HCT116 (cell line): ENCODE measurements around the gene NTNG1. TPM values are rescaled to one million over a fixed set of nuclear protein-coding genes. Genes with fewer than 3 reads are reported as not detected.

Experiments
- ATAC-seq: fragments of 200-7000 bp; cut with Tn5 transposase; 2 replicates; pipeline ENCODE4 v1.9.1; 2020; ENCODE audit warnings: mild to moderate bottlenecking, moderate library complexity
- BruUV-seq: library from RNA; stranded (reverse); fragments of 400-500 nt; replicated peaks from 2 replicates; lab custom pipeline; 2021; lab: Mats Ljungman, UMichigan
- CTCF ChIA-PET: fragments of 300-600 bp; sonication (Branson Sonifier 250); formaldehyde crosslinking; loops from one replicate; lab custom pipeline; 2021; ENCODE audit warnings: antibody characterized with exemption; lab: Charles Lee
- POLR2A ChIA-PET: fragments of 300-600, 350-600 bp; sonication (Branson Sonifier 250); formaldehyde crosslinking; loops from one replicate; lab custom pipeline; 2021; ENCODE audit warnings: antibody characterized with exemption; lab: Charles Lee
- RAD21 ChIA-PET, 2 experiments: fragments of 300-600 bp; sonication (Branson Sonifier 250); formaldehyde crosslinking; loops; one replicate each; lab custom pipeline; 2023; ENCODE audit warnings: low total read pairs in 2 of 2; ENCODE audit not compliant: uncharacterized antibody in 2 of 2, unreplicated experiment in 2 of 2, low non-redundant PET in 1 of 2; lab: Charles Lee
- DNase-seq: peaks from one replicate; pipeline ENCODE4 v3.0.0-alpha.2; 2010; ENCODE audit warnings: low read depth, low spot score
- H2AFZ ChIP-seq: fragments of 200-600 bp; shearing (Covaris generic), sonication (generic); 2 replicates; pipeline ENCODE4 v1.6.1; 2017; ENCODE audit warnings: low read depth, mixed run types, mixed read lengths, antibody characterized with exemption, low read length; ENCODE audit not compliant: poor library complexity, severe bottlenecking
- H3K27ac ChIP-seq: 2 replicates; pipeline ENCODE4 v1.5.1; 2012; ENCODE audit warnings: low read depth, low read length
- H3K27me3 ChIP-seq: fragments of 200-600 bp; sonication (generic); 2 replicates; pipeline ENCODE4 v1.6.1; 2016; ENCODE audit warnings: mixed run types, low read length, mixed read lengths; ENCODE audit not compliant: insufficient read depth
- H3K36me3 ChIP-seq, 2 experiments: fragments of 200-500 bp in 1 of 2; fragments of 200-600 bp in 1 of 2; sonication (Bioruptor generic) in 1 of 2; sonication (generic) in 1 of 2; 2 replicates each; pipeline versions ENCODE4 v1.5.1 to v1.6.1; 2014 to 2016; ENCODE audit warnings: low read length in 2 of 2, inconsistent platforms in 1 of 2, mixed read lengths in 1 of 2, mixed run types in 1 of 2; ENCODE audit not compliant: insufficient read depth in 2 of 2, control insufficient read depth in 1 of 2
- H3K4me1 ChIP-seq, 2 experiments: fragments of 200-600 bp in 1 of 2; sonication (generic) in 1 of 2; 2 replicates each; pipeline versions ENCODE4 v1.5.1 to v1.6.1; 2012 to 2017; ENCODE audit warnings: low read length in 2 of 2, inconsistent platforms in 1 of 2, mild to moderate bottlenecking in 1 of 2, mixed read lengths in 1 of 2, mixed run types in 1 of 2, moderate library complexity in 1 of 2; ENCODE audit not compliant: insufficient read depth in 2 of 2, control insufficient read depth in 1 of 2
- H3K4me2 ChIP-seq: fragments of 200-600 bp; sonication (generic); 2 replicates; pipeline ENCODE4 v1.6.1; 2017; ENCODE audit warnings: mixed run types, low read length, mixed read lengths
- H3K4me3 ChIP-seq, 2 experiments: fragments of 200-600 bp in 1 of 2; sonication (generic) in 1 of 2; replicated peaks in 1 of 2; 2 replicates each; pipeline ENCODE4 v1.5.1; 2011 to 2016; ENCODE audit warnings: low read length in 2 of 2, control low read depth in 1 of 2, low read depth in 1 of 2, mild to moderate bottlenecking in 1 of 2, mixed read lengths in 1 of 2, mixed run types in 1 of 2
- H3K79me2 ChIP-seq: fragments of 200-600 bp; sonication (generic); 2 replicates; pipeline ENCODE4 v1.6.1; 2017; ENCODE audit warnings: mild to moderate bottlenecking, mixed run types, low read length, moderate library complexity, mixed read lengths; ENCODE audit not compliant: insufficient read depth
- H3K9ac ChIP-seq: fragments of 200-600 bp; sonication (generic); 2 replicates; pipeline ENCODE4 v1.6.1; 2016; ENCODE audit warnings: low read length, mixed read lengths
- H3K9me2 ChIP-seq: fragments of 200-600 bp; sonication (generic), shearing (Covaris generic); 2 replicates; pipeline ENCODE4 v1.6.1; 2017; ENCODE audit warnings: mixed run types, mild to moderate bottlenecking, moderate library complexity; ENCODE audit not compliant: insufficient read depth
- H3K9me3 ChIP-seq, 2 experiments: fragments of 200-500 bp in 1 of 2; fragments of 200-600 bp in 1 of 2; sonication (Bioruptor generic) in 1 of 2; sonication (generic) in 1 of 2; 2 replicates each; pipeline ENCODE4 v1.6.1; 2014 to 2017; ENCODE audit warnings: low read length in 2 of 2, mixed read lengths in 2 of 2, inconsistent platforms in 1 of 2, low read depth in 1 of 2, mild to moderate bottlenecking in 1 of 2, mixed run types in 1 of 2, moderate library complexity in 1 of 2; ENCODE audit not compliant: control insufficient read depth in 1 of 2, insufficient read depth in 1 of 2
- H4K20me1 ChIP-seq: fragments of 200-600 bp; sonication (generic), shearing (Covaris generic); 2 replicates; pipeline ENCODE4 v1.6.1; 2017; ENCODE audit warnings: mixed run types, mild to moderate bottlenecking, moderate library complexity; ENCODE audit not compliant: insufficient read depth
- CBX3 ChIP-seq: IDR thresholded peaks from 2 replicates; pipeline ENCODE4 v1.6.1; 2012; ENCODE audit warnings: low read depth
- CEBPB ChIP-seq: IDR thresholded peaks from 2 replicates; pipeline ENCODE4 v1.6.1; 2012; ENCODE audit warnings: low read depth
- EGR1 ChIP-seq: IDR thresholded peaks from 2 replicates; pipeline ENCODE4 v1.6.1; 2012; ENCODE audit warnings: low read depth
- ELF1 ChIP-seq: IDR thresholded peaks from 2 replicates; pipeline ENCODE4 v1.6.1; 2012; ENCODE audit warnings: low read depth, borderline replicate concordance
- EZH2 ChIP-seq: fragments of 200-600 bp; sonication (generic); IDR thresholded peaks from 2 replicates; pipeline ENCODE4 v1.6.1; 2017; ENCODE audit warnings: antibody characterized with exemption, mixed run types
- EZH2phosphoT487 ChIP-seq: fragments of 200-600 bp; IDR thresholded peaks from 2 replicates; pipeline ENCODE4 v1.6.1; 2018; ENCODE audit warnings: antibody characterized with exemption, borderline replicate concordance
- FOSL1 ChIP-seq: IDR thresholded peaks from 2 replicates; pipeline ENCODE4 v1.6.1; 2012; ENCODE audit warnings: low read depth
- JUND ChIP-seq: IDR thresholded peaks from 2 replicates; pipeline ENCODE4 v1.6.1; 2012
- POLR2AphosphoS5 ChIP-seq: IDR thresholded peaks from 2 replicates; pipeline ENCODE4 v1.6.1; 2011; ENCODE audit warnings: mild to moderate bottlenecking, low read depth, low read length, moderate library complexity
- RAD21 ChIP-seq: IDR thresholded peaks from 2 replicates; pipeline ENCODE4 v1.6.1; 2012; ENCODE audit warnings: low read depth, mild to moderate bottlenecking
- SIN3A ChIP-seq: IDR thresholded peaks from 2 replicates; pipeline ENCODE4 v1.6.1; 2012; ENCODE audit warnings: low read depth
- SRF ChIP-seq: IDR thresholded peaks from 2 replicates; pipeline ENCODE4 v1.6.1; 2012; ENCODE audit warnings: low read depth
- TCF7L2 ChIP-seq: IDR thresholded peaks from 2 replicates; pipeline ENCODE4 v1.7.0; 2011; ENCODE audit warnings: borderline replicate concordance, inconsistent platforms; ENCODE audit not compliant: insufficient read depth, insufficient read length; ENCODE audit errors: extremely low read depth
- YY1 ChIP-seq: IDR thresholded peaks from 2 replicates; pipeline ENCODE4 v1.6.1; 2011; ENCODE audit warnings: low read length, low read depth, moderate library complexity, mild to moderate bottlenecking; ENCODE audit not compliant: insufficient replicate concordance; ENCODE audit errors: extremely low read depth
- ZNF274 ChIP-seq: fragments of 200-500 bp; sonication (Bioruptor generic); IDR thresholded peaks from 2 replicates; pipeline ENCODE4 v1.6.1; 2014; ENCODE audit warnings: mild to moderate bottlenecking, low read depth, low read length, inconsistent platforms
- intact Hi-C: fragments of 100-400 bp; cut with micrococcal nuclease; formaldehyde crosslinking; loops from 2 replicates; pipeline ENCODE4 v1.10.0; 2022
- total RNA-seq: library from RNA; stranded (reverse); gene quantifications from one replicate; pipeline ENCODE4 v1.2.1, GENCODE V29; 2021; ENCODE audit not compliant: unreplicated experiment
- TF ChIP-seq, protein P1 (sequence below): IDR thresholded peaks from 2 replicates; pipeline ENCODE4 v1.6.1; 2011; ENCODE audit warnings: mild to moderate bottlenecking, low read length, moderate library complexity; ENCODE audit not compliant: insufficient replicate concordance; ENCODE audit errors: extremely low read depth
- TF ChIP-seq, protein P2 (sequence below), 3 experiments: fragments of 200-600 bp in 1 of 3; sonication (generic) in 1 of 3; IDR thresholded peaks in 2 of 3; conservative IDR thresholded peaks in 1 of 3; 2 replicates each; pipeline ENCODE4 v1.5.1; 2012 to 2017; ENCODE audit warnings: low read depth in 2 of 3, low read length in 2 of 3, antibody characterized with exemption in 1 of 3, borderline replicate concordance in 1 of 3, control low read depth in 1 of 3, mild to moderate bottlenecking in 1 of 3, mixed read lengths in 1 of 3, mixed run types in 1 of 3, moderate library complexity in 1 of 3; ENCODE audit not compliant: insufficient read depth in 1 of 3

The NTNG1 gene
- total RNA-seq, 1 experiment from 2014 or later = not detected

DNA sequence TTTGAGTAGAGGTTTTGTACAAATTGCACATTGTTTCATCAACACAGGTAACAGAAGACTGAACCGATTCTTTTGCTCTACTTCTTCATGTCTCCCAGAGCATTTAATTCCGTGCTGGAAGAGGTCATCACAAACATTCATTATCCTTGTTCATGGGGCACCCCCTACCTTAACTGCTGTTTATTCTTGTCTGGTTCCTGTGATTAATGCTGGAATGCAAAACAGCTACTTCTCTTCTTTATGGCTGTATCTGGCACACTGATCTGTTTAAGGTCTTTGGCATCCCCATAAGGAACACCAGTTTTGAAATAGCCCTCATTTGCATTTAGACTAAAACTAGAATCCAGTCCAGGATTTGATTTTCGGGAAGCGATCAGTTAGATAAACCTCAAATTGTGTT is 42.2 kb downstream of the NTNG1 start:
- CTCF ChIA-PET = no interaction called here
- H4K20me1 ChIP-seq = no peaks in the 10 kb centered on the region
- no peaks in the 10 kb centered on the region for H3K27me3 ChIP-seq
- no peaks in the 10 kb centered on the region for H3K4me1 ChIP-seq
- TF ChIP-seq RAD21 (no peak), SIN3A (no peak), TCF7L2 (no peak), SRF (no peak), EGR1 (no peak), ELF1 (no peak), ZNF274 (no peak), EZH2phosphoT487 (no peak), CBX3 (no peak), CEBPB (no peak), POLR2AphosphoS5 (no peak), JUND (no peak), FOSL1 (no peak), YY1 (no peak), EZH2 (no peak)
- TF ChIP-seq, protein P1, sequence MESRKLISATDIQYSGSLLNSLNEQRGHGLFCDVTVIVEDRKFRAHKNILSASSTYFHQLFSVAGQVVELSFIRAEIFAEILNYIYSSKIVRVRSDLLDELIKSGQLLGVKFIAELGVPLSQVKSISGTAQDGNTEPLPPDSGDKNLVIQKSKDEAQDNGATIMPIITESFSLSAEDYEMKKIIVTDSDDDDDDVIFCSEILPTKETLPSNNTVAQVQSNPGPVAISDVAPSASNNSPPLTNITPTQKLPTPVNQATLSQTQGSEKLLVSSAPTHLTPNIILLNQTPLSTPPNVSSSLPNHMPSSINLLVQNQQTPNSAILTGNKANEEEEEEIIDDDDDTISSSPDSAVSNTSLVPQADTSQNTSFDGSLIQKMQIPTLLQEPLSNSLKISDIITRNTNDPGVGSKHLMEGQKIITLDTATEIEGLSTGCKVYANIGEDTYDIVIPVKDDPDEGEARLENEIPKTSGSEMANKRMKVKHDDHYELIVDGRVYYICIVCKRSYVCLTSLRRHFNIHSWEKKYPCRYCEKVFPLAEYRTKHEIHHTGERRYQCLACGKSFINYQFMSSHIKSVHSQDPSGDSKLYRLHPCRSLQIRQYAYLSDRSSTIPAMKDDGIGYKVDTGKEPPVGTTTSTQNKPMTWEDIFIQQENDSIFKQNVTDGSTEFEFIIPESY = no peak
- TF ChIP-seq, protein P2, sequence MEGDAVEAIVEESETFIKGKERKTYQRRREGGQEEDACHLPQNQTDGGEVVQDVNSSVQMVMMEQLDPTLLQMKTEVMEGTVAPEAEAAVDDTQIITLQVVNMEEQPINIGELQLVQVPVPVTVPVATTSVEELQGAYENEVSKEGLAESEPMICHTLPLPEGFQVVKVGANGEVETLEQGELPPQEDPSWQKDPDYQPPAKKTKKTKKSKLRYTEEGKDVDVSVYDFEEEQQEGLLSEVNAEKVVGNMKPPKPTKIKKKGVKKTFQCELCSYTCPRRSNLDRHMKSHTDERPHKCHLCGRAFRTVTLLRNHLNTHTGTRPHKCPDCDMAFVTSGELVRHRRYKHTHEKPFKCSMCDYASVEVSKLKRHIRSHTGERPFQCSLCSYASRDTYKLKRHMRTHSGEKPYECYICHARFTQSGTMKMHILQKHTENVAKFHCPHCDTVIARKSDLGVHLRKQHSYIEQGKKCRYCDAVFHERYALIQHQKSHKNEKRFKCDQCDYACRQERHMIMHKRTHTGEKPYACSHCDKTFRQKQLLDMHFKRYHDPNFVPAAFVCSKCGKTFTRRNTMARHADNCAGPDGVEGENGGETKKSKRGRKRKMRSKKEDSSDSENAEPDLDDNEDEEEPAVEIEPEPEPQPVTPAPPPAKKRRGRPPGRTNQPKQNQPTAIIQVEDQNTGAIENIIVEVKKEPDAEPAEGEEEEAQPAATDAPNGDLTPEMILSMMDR (IDR thresholded peaks at IDR 0.05 in 2 of 3, conservative IDR thresholded peaks at IDR 0.05 in 1 of 3; ENCODE audit: borderline replicate concordance in 1 of 3, insufficient read depth in 1 of 3, low read depth in 2 of 3, low read length in 2 of 3) = no peak
- no peak overlapping the region for H2AFZ ChIP-seq
- BruUV-seq = no TSS peak
- intact Hi-C loops = no loop called here
- POLR2A ChIA-PET = no interaction called here
- no peak for ATAC-seq
- RAD21 ChIA-PET = no interaction called here
- H3K9me3 ChIP-seq = peaks cover 0 to 13% of the 10 kb centered on the region in 2 experiments; a peak in 1 of 4 replicates
- H3K9ac ChIP-seq = no peak overlapping the region
- H3K27ac ChIP-seq = no peak overlapping the region
- no peaks in the 10 kb centered on the region for H3K36me3 ChIP-seq
- H3K9me2 ChIP-seq = no peaks in the 10 kb centered on the region
- H3K79me2 ChIP-seq = no peaks in the 10 kb centered on the region
- H3K4me3 ChIP-seq = no peak overlapping the region
- no peak overlapping the region for H3K4me2 ChIP-seq
- DNase-seq = no peak
